GM12801 (cell line): ENCODE measurements around the gene LAMA3.

Experiments
- CTCF ChIP-seq: IDR thresholded peaks from one replicate; pipeline ENCODE4 v1.5.1; 2011; ENCODE audit warnings: control low read depth; ENCODE audit not compliant: insufficient read length; ENCODE audit errors: extremely low read depth

The LAMA3 gene

GRCh38 chr18:23738575-23738974 lies 49.3 kb downstream of the LAMA3 start:
- no peak for TF ChIP-seq CTCF

DNA sequence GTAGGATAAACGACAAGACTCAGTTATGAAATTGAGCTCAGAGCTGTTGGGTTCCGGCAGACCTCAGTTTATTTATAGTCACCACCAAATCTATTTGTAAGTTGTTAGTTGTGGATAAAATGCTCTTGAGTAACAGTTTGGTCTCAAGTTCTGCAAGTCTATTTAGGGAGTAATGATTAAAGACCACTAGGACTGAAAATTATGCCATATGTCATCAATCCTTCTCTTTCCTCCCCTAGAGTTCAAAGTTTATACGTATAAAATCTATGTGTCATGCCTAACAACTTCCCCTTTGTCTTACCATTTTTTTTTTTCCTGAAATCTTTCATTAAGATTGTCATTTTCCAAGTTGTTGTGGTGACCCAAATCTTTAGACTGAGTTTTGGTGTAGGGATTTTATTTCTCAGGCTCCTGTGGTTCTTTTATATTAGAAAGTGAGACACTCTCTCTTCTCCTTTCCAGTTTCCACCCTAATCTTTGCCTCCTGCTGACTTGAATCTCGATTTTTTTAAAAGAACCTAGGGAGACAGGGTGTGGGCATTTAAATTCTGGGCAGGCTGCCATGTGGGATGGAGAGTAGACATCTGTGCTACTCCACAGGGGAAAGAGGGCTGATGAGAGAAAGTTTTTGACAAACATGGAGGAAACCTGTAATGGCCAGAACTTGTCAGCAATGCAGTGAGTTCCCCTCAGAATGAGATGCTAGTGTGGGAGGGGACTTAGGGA lies 51.0 kb downstream of the LAMA3 start:
- TF ChIP-seq CTCF = no peak

DNA sequence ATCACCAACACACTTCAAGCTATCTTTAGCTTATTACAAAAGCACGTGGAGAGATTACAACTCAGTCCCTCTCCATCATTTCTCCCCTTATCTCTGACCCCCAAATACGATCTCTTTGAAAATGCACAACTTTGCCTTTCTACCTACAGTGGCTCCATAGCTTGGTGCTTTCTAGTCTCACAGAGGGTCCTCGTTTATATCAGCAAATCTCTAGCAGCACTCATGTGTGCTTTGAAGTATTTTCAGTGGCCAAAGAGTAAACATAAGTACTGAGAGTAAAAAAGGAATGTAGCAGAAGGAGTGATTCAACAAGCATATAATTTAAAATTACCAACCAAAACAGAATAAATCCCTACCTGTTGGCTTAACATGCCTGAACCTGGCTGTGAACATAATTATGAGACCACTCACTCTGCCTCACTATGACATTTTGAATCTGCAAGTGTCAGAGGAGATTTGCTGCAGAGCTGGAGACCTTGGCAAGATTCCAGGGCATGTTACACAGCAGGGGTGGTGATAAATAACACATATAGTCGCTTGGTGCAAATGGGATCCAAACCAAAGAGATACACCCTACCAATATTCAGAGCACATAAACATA lies 54.6 kb downstream of the LAMA3 start:
- no peak for TF ChIP-seq CTCF

DNA sequence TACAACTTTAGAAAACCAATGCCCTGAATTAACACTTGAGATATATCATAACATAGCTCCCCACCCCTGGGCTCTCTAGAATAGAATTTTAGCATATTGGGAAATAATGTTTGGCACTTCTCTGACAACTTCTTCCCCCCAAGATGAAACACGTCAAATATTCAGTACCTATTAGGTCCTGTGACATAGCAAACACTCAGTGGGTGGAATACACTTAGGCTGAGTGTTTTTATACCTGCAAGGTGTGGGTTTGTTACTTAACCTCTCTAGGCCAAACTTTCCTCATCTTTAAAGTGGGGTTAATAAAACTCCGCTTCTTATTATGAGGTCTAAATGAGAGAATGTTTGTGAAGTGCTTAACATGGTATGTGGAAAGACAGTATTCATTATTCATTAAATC lies 56.1 kb downstream of the LAMA3 start:
- TF ChIP-seq CTCF = no peak

- no peak for TF ChIP-seq CTCF
These were observed 57.6 kb downstream of the LAMA3 start for GRCh38 chr18:23746851-23747250.

GRCh38 chr18:23752363-23752762 lies 63.1 kb downstream of the LAMA3 start:
- no peak for TF ChIP-seq CTCF

DNA sequence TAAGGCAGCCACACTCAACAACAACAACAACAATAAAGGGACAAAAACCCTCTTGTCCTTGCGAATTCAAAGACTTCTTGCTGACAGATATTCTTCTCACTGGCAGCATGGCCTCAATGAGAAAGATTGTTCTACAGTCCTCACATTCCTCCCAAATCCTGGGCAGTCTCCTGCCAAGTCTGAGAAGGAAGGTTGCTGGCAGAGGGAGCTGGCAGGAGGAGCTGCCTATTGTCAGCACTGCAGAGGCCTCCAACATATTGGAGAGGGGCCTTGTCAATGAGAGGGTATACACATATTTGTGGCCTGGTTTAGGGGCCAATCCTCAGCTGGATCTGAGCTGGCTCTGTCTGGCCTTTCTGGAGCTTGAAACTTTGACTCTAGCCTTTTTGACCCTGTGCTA lies 63.5 kb downstream of the LAMA3 start:
- no peak for TF ChIP-seq CTCF
